SK-N-SH (cell line): Measurements from ENCODE around the gene SLC24A5. TPM values are rescaled to one million over a fixed set of nuclear protein-coding genes. Genes with fewer than 3 reads are reported as not detected.

Experiments
- CTCF ChIA-PET: fragments of 300-600, 350-600 bp; formaldehyde crosslinking; extraction: SDS; loops from one replicate; lab custom pipeline; 2021; lab: Yijun Ruan, JAX
- POLR2A ChIA-PET: fragments of 350-600 bp; sonication (Branson Sonifier 250); formaldehyde crosslinking; extraction: SDS; loops from one replicate; lab custom pipeline; 2020; ENCODE audit warnings: antibody characterized with exemption, inconsistent platforms; lab: Yijun Ruan, JAX
- DNase-seq: peaks from one replicate; pipeline ENCODE4 v3.0.0; 2012
- H2AFZ ChIP-seq: fragments of 200-600 bp; sonication (generic); 2 replicates; pipeline ENCODE4 v1.8.1; 2016; ENCODE audit warnings: antibody characterized with exemption, mild to moderate bottlenecking, low read depth
- H3F3A ChIP-seq: fragments of 200-600 bp; sonication (generic); replicated peaks from 2 replicates; pipeline ENCODE3; 2016; ENCODE audit warnings: antibody characterized with exemption, mild to moderate bottlenecking; ENCODE audit not compliant: insufficient read depth
- H3K27ac ChIP-seq, 2 experiments: fragments of 200-500 bp in 1 of 2; fragments of 200-600 bp in 1 of 2; sonication (Bioruptor generic) in 1 of 2; sonication (generic), shearing (Covaris generic) in 1 of 2; 2 replicates each; pipeline versions ENCODE4 v1.5.1 to v1.6.1; 2014 to 2016; ENCODE audit warnings: low read depth in 2 of 2, inconsistent platforms in 1 of 2, low read length in 1 of 2, mild to moderate bottlenecking in 1 of 2, mixed read lengths in 1 of 2
- H3K27me3 ChIP-seq: fragments of 200-600 bp; sonication (generic), shearing (Covaris generic); 2 replicates; pipeline ENCODE4 v1.6.1; 2016; ENCODE audit warnings: mixed run types; ENCODE audit not compliant: insufficient read depth
- H3K36me3 ChIP-seq, 2 experiments: fragments of 200-500 bp in 1 of 2; fragments of 200-600 bp in 1 of 2; sonication (Bioruptor generic) in 1 of 2; sonication (generic) in 1 of 2; replicated peaks in 1 of 2; 2 replicates each; pipeline versions ENCODE3 to v1.5.1; 2014 to 2016; ENCODE audit warnings: low read length in 1 of 2, mild to moderate bottlenecking in 1 of 2; ENCODE audit not compliant: insufficient read depth in 2 of 2, control insufficient read depth in 1 of 2
- H3K4me1 ChIP-seq, 2 experiments: fragments of 200-500 bp in 1 of 2; fragments of 200-600 bp in 1 of 2; sonication (Bioruptor generic) in 1 of 2; sonication (generic), shearing (Covaris generic) in 1 of 2; 2 replicates each; pipeline versions ENCODE4 v1.5.1 to v1.6.1; 2014 to 2016; ENCODE audit warnings: low read depth in 1 of 2, low read length in 1 of 2, mixed run types in 1 of 2; ENCODE audit not compliant: insufficient read depth in 2 of 2, control insufficient read depth in 1 of 2
- H3K4me2 ChIP-seq: fragments of 200-600 bp; sonication (generic), shearing (Covaris generic); 2 replicates; pipeline ENCODE4 v1.6.1; 2017; ENCODE audit warnings: mixed run types
- H3K4me3 ChIP-seq, 2 experiments: fragments of 200-500 bp in 1 of 2; fragments of 200-600 bp in 1 of 2; sonication (Bioruptor generic) in 1 of 2; sonication (generic), shearing (Covaris generic) in 1 of 2; 2 replicates each; pipeline versions ENCODE4 v1.5.1 to v1.8.1; 2014 to 2016; ENCODE audit warnings: low read depth in 2 of 2, inconsistent platforms in 1 of 2, low read length in 1 of 2, mild to moderate bottlenecking in 1 of 2, mixed read lengths in 1 of 2, moderate library complexity in 1 of 2
- H3K79me2 ChIP-seq: fragments of 200-600 bp; sonication (generic); 2 replicates; pipeline ENCODE4 v1.8.1; 2017; ENCODE audit warnings: mild to moderate bottlenecking; ENCODE audit not compliant: insufficient read depth
- H3K9ac ChIP-seq: fragments of 200-600 bp; sonication (generic); 2 replicates; pipeline ENCODE4 v1.6.1; 2017; ENCODE audit warnings: mixed run types
- H3K9me2 ChIP-seq: fragments of 200-600 bp; sonication (generic); 2 replicates; pipeline ENCODE4 v1.6.1; 2017; ENCODE audit warnings: mixed run types
- H3K9me3 ChIP-seq: fragments of 200-600 bp; sonication (generic); 2 replicates; pipeline ENCODE4 v1.6.1; 2017; ENCODE audit warnings: mixed run types, mild to moderate bottlenecking, moderate library complexity
- H4K20me1 ChIP-seq: fragments of 200-600 bp; sonication (generic); 2 replicates; pipeline ENCODE4 v1.6.1; 2017; ENCODE audit warnings: mild to moderate bottlenecking, mixed run types; ENCODE audit not compliant: insufficient read depth
- ELF1 ChIP-seq: IDR thresholded peaks from 2 replicates; pipeline ENCODE4 v1.4.0; 2012
- EP300 ChIP-seq, 2 experiments: IDR thresholded peaks; 2 replicates each; pipeline versions ENCODE4 v1.4.0 to v1.6.1; 2012; ENCODE audit warnings: borderline replicate concordance in 1 of 2, low read depth in 1 of 2, low read length in 1 of 2
- FOSL2 ChIP-seq: IDR thresholded peaks from 2 replicates; pipeline ENCODE4 v1.4.0; 2012; ENCODE audit warnings: low read depth, mild to moderate bottlenecking, moderate library complexity, borderline replicate concordance
- FOXM1 ChIP-seq: IDR thresholded peaks from 2 replicates; pipeline ENCODE4 v1.4.0; 2012; ENCODE audit warnings: low read depth, mild to moderate bottlenecking
- GABPA ChIP-seq: IDR thresholded peaks from 2 replicates; pipeline ENCODE4 v1.4.0; 2012; ENCODE audit warnings: low read depth, mild to moderate bottlenecking
- MEF2A ChIP-seq: IDR thresholded peaks from 2 replicates; pipeline ENCODE4 v1.4.0; 2012; ENCODE audit warnings: low read depth, borderline replicate concordance
- MXI1 ChIP-seq: IDR thresholded peaks from 2 replicates; pipeline ENCODE4 v1.6.1; 2012; ENCODE audit warnings: mild to moderate bottlenecking, low read depth, low read length, improper control_type of control experiment
- NFIC ChIP-seq: IDR thresholded peaks from 2 replicates; pipeline ENCODE4 v1.4.0; 2012; ENCODE audit warnings: borderline replicate concordance
- POLR2AphosphoS5 ChIP-seq: IDR thresholded peaks from 2 replicates; pipeline ENCODE4 v1.6.1; 2012; ENCODE audit warnings: low read depth, low read length
- RAD21 ChIP-seq: IDR thresholded peaks from 2 replicates; pipeline ENCODE4 v1.6.1; 2012; ENCODE audit warnings: mild to moderate bottlenecking, low read length
- RCOR1 ChIP-seq: fragments of 150-350 bp; IDR thresholded peaks from 2 replicates; pipeline ENCODE4 v1.6.1; 2017; ENCODE audit warnings: antibody characterized with exemption, low read length
- RFX5 ChIP-seq: IDR thresholded peaks from 2 replicates; pipeline ENCODE4 v1.6.1; 2012; ENCODE audit warnings: mild to moderate bottlenecking, improper control_type of control experiment, low read length
- SIN3A ChIP-seq: IDR thresholded peaks from 2 replicates; pipeline ENCODE4 v1.6.1; 2012; ENCODE audit warnings: low read depth, mild to moderate bottlenecking, low read length, moderate library complexity, borderline replicate concordance
- TCF12 ChIP-seq: IDR thresholded peaks from 2 replicates; pipeline ENCODE4 v1.4.0; 2012
- YY1 ChIP-seq: IDR thresholded peaks from 2 replicates; pipeline ENCODE4 v1.4.0; 2012; ENCODE audit warnings: low read depth, mild to moderate bottlenecking
- WGBS: methylation state at CpG from one replicate; pipeline ENCODE4 v1.1.6; 2017; ENCODE audit warnings: low lambda C conversion rate; 5-methylcytosine and 5-hydroxymethylcytosine counted together
- polyA plus RNA-seq, 3 experiments: library from polyadenylated mRNA; depleted of rRNA; stranded (reverse); fragments of >200 nt; gene quantifications; 2 replicates each; pipeline ENCODE4 v1.2.3, GENCODE V29; 2012
- TF ChIP-seq, protein P1 (sequence below): IDR thresholded peaks from 2 replicates; pipeline ENCODE4 v1.4.0; 2012; ENCODE audit warnings: low read depth
- TF ChIP-seq, protein P2 (sequence below): IDR thresholded peaks from 2 replicates; pipeline ENCODE4; 2012
- TF ChIP-seq, protein P3 (sequence below): fragments of 150-350 bp; IDR thresholded peaks from 2 replicates; pipeline ENCODE4 v1.6.1; 2017; ENCODE audit warnings: antibody characterized with exemption, low read length, low read depth, borderline replicate concordance
- TF ChIP-seq, protein P4 (sequence below): IDR thresholded peaks from 2 replicates; pipeline ENCODE4 v1.4.0; 2012; ENCODE audit warnings: low read depth, borderline replicate concordance

The SLC24A5 gene
- polyA plus RNA-seq, 1 of the 3 experiments (the other 2 are of a cell fraction): not detected

DNA sequence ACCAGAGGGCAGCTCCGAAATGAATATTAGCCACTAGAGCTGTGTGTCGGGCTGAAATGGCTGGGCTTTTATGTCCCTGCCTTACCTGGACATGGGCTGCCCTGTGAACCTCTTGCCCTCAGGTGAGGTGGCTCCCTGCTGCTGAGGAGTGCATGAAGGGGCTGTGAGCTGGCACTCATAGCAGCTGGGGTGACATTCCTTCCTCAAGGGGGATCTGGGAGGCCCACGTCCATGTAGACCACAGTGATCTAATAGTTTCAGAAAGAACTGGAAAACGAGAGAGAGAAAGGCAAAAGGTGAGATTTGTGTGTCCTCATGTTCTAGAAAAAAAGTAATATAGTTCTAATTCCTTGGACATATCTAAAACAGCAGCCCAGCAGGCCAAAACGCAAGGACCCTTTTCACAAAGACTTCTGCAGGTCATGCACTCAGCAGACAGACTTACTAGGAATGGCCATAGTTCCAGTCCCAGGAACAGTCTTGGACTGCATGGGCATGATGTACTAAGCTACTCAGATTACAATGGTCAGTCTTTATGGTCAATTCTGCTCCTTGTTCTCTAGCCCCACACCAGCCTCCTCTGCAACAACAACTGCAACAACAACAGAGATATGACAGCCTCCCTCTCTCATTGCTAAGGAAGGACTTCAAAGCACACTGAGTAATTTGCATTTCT, 10.8 kb upstream of the SLC24A5 start:
- no peaks in the 10 kb centered on the region; a peak in 1 of 4 replicates for H3K4me1 ChIP-seq
- H3K27ac ChIP-seq: no peak overlapping the region
- no peaks in the 10 kb centered on the region for H3K9me2 ChIP-seq
- TF ChIP-seq RCOR1 (no peak), FOXM1 (no peak), MEF2A (no peak), MXI1 (no peak), SIN3A (no peak), GABPA (no peak), RAD21 (no peak), ELF1 (no peak), FOSL2 (no peak), TCF12 (no peak), EP300 (IDR thresholded peaks at IDR 0.05; ENCODE audit: borderline replicate concordance in 1 of 2, low read depth in 1 of 2, low read length in 1 of 2) (no peak), RFX5 (no peak), YY1 (no peak), NFIC (no peak), POLR2AphosphoS5 (no peak)
- TF ChIP-seq, protein P1, sequence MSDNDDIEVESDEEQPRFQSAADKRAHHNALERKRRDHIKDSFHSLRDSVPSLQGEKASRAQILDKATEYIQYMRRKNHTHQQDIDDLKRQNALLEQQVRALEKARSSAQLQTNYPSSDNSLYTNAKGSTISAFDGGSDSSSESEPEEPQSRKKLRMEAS: no peak
- TF ChIP-seq, protein P2, sequence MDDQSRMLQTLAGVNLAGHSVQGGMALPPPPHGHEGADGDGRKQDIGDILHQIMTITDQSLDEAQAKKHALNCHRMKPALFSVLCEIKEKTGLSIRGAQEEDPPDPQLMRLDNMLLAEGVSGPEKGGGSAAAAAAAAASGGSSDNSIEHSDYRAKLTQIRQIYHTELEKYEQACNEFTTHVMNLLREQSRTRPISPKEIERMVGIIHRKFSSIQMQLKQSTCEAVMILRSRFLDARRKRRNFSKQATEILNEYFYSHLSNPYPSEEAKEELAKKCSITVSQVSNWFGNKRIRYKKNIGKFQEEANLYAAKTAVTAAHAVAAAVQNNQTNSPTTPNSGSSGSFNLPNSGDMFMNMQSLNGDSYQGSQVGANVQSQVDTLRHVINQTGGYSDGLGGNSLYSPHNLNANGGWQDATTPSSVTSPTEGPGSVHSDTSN: no peak
- TF ChIP-seq, protein P3, sequence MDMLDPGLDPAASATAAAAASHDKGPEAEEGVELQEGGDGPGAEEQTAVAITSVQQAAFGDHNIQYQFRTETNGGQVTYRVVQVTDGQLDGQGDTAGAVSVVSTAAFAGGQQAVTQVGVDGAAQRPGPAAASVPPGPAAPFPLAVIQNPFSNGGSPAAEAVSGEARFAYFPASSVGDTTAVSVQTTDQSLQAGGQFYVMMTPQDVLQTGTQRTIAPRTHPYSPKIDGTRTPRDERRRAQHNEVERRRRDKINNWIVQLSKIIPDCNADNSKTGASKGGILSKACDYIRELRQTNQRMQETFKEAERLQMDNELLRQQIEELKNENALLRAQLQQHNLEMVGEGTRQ: no peak
- TF ChIP-seq, protein P4, sequence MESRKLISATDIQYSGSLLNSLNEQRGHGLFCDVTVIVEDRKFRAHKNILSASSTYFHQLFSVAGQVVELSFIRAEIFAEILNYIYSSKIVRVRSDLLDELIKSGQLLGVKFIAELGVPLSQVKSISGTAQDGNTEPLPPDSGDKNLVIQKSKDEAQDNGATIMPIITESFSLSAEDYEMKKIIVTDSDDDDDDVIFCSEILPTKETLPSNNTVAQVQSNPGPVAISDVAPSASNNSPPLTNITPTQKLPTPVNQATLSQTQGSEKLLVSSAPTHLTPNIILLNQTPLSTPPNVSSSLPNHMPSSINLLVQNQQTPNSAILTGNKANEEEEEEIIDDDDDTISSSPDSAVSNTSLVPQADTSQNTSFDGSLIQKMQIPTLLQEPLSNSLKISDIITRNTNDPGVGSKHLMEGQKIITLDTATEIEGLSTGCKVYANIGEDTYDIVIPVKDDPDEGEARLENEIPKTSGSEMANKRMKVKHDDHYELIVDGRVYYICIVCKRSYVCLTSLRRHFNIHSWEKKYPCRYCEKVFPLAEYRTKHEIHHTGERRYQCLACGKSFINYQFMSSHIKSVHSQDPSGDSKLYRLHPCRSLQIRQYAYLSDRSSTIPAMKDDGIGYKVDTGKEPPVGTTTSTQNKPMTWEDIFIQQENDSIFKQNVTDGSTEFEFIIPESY: no peak
- H3K27me3 ChIP-seq: no peaks in the 10 kb centered on the region
- CTCF ChIA-PET: interaction anchor here (1.5 to 5.4 kb wide), 2 partner anchors 9 to 141 kb away, joined by 3 to 46 read pairs; no protein-coding TSS in a partner anchor
- H3K79me2 ChIP-seq: no peaks in the 10 kb centered on the region
- POLR2A ChIA-PET: no interaction called here
- H3K9me3 ChIP-seq: no peaks in the 10 kb centered on the region
- no peak for DNase-seq
- H3K36me3 ChIP-seq: no peaks in the 10 kb centered on the region
- no peak overlapping the region for H3K4me2 ChIP-seq
- H4K20me1 ChIP-seq: no peaks in the 10 kb centered on the region
- H2AFZ ChIP-seq: no peak overlapping the region
- WGBS: 52% methylated on average over 4 of the region's 5 CpGs
- H3F3A ChIP-seq: no peaks in the 10 kb centered on the region
- H3K4me3 ChIP-seq: no peak overlapping the region
- H3K9ac ChIP-seq: no peak overlapping the region
